Cardiac atrium fibroblast (primary cell): ENCODE data around the gene SP7. TPM values are rescaled to one million over a fixed set of nuclear protein-coding genes. Genes with fewer than 3 reads are reported as not detected.

Experiments used
- total RNA-seq: library from RNA; depleted of rRNA; stranded (reverse); fragments of >200 nt; gene quantifications from 2 replicates; pipeline ENCODE4 v1.2.3, GENCODE V29; 2015

The SP7 gene
- total RNA-seq, result not detected in 2 replicates

DNA sequence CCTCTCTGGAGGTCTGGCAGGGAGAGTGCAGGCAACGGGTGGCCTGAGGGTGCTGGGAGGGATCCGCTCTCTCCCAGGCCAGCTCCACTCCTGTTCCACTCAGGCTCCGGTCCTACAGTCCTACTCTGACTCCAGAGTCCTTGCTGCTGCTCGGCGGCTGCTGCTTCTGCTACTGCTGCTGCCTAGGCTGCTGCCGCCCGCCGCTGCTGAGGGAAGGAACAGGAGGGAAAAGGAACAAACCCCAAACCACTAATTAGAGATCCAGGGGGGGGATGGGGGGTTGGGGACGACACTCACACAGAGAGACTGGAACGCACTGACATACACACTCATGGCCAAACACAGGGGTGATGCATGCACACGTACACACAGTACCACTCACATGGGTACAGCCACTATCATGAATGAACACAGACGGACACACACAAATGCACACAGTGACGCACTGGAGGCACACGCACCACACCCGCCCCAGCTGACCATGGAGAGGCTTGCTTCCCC lies at the start of gene SP7:
TSS of gene SP7 (minus strand) at position 174 of the 501 bp plus-strand sequence. CDS start 708 bp downstream, outside the sequence.

DNA sequence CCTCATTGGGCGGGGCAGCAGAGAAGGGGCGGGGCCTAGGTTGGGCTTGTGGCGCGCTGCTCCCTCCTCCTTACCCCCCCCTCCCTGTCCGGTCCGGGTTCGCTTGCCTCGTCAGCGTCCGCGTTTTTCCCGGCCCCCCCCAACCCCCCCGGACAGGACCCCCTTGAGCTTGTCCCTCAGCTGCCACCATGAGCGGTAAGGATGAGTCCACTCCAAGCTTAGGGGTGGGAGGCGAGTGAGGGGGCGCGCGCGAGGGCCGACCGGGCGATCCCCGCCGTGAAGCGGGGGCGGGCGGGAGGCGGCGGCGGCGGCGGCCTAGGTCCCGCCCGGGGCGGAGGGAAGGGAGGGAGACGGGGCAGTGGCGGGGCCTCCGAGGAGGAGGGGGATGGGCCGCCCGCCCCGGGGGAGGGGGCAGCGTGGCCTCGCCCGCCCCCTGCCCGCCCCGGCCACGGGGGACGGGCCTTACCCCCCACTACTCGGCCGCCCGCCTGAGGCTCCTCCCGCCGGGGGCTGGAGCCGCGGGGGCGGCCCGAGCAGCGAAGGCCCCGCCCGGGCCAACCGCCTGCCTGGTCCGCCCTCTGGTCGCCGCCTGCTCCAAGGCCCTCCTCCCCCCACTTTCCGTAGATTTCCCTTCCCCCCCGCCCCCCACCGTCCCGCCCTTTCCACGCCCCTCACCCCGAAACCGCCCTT lies 44.1 kb upstream of the SP7 start, which contains the start of gene SP1:
TSS of gene SP1 (plus strand) at position 73 of the 690 bp plus-strand sequence. CDS start at position 189, 116 bp downstream.

DNA sequence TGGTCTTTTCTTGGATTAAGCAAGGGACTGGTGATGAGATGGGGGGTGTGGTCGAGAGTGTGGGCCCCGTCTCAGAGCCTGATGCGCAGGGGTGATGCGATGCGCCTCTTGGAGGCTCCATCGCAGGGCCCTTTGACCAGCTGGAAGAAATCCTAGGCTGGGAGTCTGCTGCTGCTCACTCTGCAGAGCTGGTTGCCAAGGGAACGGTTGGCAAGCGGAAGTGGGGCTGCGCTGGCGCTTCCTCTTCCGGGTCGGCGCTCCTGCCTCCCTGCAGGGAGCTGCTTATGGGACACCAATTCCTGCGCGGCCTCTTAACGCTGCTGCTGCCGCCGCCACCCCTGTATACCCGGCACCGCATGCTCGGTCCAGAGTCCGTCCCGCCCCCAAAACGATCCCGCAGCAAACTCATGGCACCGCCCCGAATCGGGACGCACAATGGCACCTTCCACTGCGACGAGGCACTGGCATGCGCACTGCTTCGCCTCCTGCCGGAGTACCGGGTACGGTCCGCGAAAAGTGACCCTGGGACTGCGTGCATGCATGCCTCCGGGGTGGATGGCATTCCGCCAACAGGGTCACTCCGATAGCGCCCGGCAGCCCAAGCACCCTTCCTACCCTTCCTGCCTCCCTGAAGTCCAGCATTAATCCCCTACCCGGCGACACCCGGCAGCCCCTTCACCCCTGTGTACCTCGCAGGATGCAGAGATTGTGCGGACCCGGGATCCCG lies 36.5 kb downstream of the SP7 start, which contains the start of gene MYG1:
TSS of gene MYG1 (plus strand) at position 242 of the 727 bp plus-strand sequence. CDS start at position 285, 43 bp downstream.

DNA sequence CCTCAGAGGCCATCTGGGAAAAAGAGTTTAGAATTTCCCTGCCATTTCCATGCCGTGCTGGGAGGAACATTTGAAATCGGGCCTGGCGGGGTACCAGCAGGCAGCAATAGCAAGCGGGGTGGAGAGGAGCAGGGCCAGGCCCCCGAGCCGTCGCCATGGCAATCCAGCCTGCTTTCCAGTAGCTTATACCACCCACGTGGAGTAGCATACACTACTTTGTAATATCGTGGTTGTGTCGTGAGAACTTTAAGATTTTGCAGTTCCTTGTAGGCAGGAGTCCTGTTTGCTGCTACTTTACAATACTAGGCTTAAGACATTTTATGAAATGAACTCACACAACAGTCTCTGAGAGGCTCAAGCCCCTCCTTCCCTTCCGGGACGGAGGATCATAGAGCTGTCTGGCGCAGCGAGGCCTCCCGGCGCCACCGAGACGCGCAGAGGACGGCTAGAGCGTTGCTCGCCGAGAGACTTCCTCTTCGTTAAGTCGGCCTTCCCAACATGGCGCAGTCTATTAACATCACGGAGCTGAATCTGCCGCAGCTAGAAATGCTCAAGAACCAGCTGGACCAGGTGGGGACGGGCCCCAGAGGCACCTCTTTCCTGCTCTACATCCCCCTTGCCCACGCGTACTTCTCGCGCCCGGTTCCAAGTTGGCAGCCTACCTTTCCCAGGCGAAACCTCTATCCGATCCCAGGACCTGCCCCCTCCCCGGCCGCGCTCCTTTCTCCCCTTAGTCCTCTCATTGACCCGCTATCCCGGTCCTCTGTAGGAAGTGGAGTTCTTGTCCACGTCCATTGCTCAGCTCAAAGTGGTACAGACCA lies 40.9 kb downstream of the SP7 start, which contains the start of gene PFDN5:
TSS of gene PFDN5 (plus strand) at position 473 of the 821 bp plus-strand sequence. CDS start at position 499, 26 bp downstream.

Other genes with a start within 250 kb of the SP7 start
- gene IGFBP6, start 238.7 kb downstream of the SP7 start, total RNA-seq, result 275 and 379 TPM in 2 replicates
- not detected in 2 replicates for gene SOAT2, start 232.9 kb downstream of the SP7 start, total RNA-seq
- 5.0 and 6.5 TPM in 2 replicates for gene ZNF740, start 155.6 kb downstream of the SP7 start, total RNA-seq
- gene CSAD, start 155.4 kb downstream of the SP7 start, total RNA-seq, result 7.4 and 11.8 TPM in 2 replicates
- 0.18 TPM in 1 of 2 replicates, not detected in the other for gene ITGB7, start 129.1 kb downstream of the SP7 start, total RNA-seq
- gene RARG, start 104.1 kb downstream of the SP7 start, total RNA-seq, result 15.6 and 17.7 TPM in 2 replicates
- gene ESPL1, start 68.1 kb downstream of the SP7 start, total RNA-seq, result 3.2 and 4.7 TPM in 2 replicates
- 376 and 591 TPM in 2 replicates for gene PFDN5, start 40.8 kb downstream of the SP7 start, total RNA-seq
- 38.6 and 54.3 TPM in 2 replicates for gene MYG1, start 36.7 kb downstream of the SP7 start, total RNA-seq
- gene AAAS, start 14.7 kb downstream of the SP7 start, total RNA-seq, result 46.2 and 50.2 TPM in 2 replicates
- 25.8 and 28.3 TPM in 2 replicates for gene SP1, start 43.8 kb upstream of the SP7 start, total RNA-seq
- gene AMHR2, start 87.5 kb upstream of the SP7 start, total RNA-seq, result not detected in 2 replicates
- 70.8 and 92.7 TPM in 2 replicates for gene PRR13, start 105.4 kb upstream of the SP7 start, total RNA-seq
- gene PCBP2, start 115.7 kb upstream of the SP7 start, total RNA-seq, result 158 and 225 TPM in 2 replicates
- gene MAP3K12, start 163.1 kb upstream of the SP7 start, total RNA-seq, result 25.4 and 26.9 TPM in 2 replicates
- 30.1 and 43.5 TPM in 2 replicates for gene TARBP2, start 164.9 kb upstream of the SP7 start, total RNA-seq
- gene NPFF, start 171.1 kb upstream of the SP7 start, total RNA-seq, result not detected in 2 replicates